ENCODE results near the gene ROS1.

- TF ChIP-seq CTCF (IDR thresholded peaks at IDR 0.05) (no peak), POLR2A (IDR thresholded peaks at IDR 0.05) (no peak), POLR2AphosphoS5 (IDR thresholded peaks at IDR 0.05) (no peak)
Measured at GRCh38 chr6:117276778-117277316, 148.9 kb downstream of the ROS1 start.
